HG02885 (cell line): ENCODE results near the gene MBLAC2.

Experiments used
- ATAC-seq: cut with Tn5 transposase; IDR thresholded peaks from one replicate; pipeline ENCODE4 v1.9.1; 2021; ENCODE audit warnings: mild to moderate bottlenecking; ENCODE audit not compliant: unreplicated experiment, poor library complexity

MBLAC2 gene

DNA sequence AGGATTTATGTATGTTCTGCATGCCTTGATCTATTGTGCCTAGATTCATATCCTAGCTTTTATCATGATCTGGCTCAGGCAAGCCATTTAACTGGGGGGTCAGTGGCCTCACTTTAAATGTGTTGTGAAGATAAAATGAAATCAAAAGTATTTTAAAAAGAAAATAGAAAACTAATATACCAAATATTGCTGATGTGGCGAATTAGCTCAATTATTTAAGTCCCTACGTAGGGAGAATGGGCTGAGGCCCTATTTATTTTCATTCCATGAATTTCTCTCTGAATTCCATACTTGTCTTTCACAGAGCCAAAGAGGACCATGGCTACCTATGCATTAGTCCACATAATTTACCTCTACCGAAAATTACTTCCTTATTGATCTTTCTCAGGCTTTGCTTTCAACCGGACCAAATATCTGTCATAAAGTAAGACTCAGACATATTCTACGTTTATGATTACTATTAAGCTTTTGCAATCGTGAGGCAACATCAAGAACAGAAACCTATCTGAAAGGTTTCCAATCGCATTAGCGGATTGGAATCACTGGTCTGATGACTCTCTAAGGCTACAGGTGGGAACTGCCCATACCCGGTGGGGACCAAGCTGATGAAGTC lies 1.7 kb downstream of the MBLAC2 start:
- peak; percentile 9 for ATAC-seq

DNA sequence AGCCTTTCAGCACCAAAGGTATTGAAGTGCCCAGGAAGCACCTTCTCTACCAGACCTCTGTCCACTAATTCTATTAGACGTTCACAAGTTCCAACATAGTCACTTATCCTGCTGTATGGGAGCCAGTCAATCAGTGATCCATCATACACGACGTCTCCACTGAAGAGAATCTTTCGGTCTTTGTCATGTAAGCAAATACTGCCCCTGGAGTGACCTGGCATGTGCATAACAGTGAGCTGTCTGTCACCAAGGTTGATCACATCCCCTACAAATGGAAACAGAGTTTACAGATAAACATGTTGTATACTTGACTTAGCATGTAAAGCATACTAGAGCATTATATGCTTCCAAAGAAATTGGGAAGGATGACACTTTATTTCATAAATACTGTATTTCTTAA lies 13.3 kb downstream of the MBLAC2 start:
- no peak for ATAC-seq

DNA sequence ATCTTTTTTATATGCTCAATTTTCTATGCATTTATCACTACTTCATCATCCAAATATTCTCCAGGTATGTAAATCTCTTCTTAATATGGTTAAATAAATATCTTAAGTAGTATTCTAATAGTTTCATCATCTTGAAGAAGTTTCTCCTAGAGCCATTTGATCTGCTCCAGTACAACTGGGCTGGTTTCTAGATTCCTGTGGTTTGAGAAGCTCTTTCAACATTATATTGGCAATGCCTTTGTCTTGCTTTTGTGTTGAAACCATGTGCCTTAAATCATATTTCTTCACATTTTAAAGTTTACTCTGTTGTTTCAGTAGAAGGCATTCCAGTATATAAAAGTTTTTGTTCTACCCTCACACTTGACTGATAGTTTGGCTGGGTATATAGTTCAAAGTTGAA lies 27.6 kb downstream of the MBLAC2 start:
- ATAC-seq, result no peak

DNA sequence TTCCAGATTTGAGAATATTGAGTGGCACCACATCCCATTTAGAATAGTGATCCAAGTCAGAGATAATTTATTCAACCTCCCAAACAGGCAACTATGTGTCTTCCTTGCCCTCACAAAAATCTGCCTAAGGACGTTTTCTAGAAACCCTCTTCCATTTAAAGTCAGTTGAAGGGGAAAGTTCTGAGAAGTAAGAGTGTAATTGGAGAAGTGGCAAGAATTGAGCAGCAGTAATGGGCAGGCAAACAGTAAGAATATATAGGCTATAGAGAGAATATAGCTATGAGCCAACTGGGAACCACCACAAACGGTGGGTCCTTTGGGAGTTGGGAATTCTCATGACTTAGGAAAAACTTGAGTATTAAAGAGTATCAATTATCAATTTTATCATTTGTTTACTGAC lies 33.9 kb downstream of the MBLAC2 start:
- no peak for ATAC-seq

DNA sequence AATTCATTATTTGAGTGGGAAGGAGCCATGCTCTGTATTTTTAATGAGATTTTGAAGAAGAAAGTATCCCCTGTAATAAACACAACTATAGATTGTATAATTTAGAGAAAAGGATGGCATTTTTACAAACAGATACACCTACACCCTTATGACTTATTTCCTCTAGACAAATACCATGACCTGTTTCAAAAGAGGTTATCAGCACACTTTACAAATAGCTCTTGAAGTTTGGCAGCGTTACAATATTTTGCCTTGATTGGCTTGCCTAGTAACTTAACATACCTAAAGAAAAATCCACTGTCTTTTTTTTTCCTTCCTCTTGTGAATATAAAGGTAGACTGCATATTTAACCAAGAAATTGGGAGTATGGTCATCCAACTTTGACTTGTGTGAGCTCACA lies 36.5 kb downstream of the MBLAC2 start:
- no peak for ATAC-seq

DNA sequence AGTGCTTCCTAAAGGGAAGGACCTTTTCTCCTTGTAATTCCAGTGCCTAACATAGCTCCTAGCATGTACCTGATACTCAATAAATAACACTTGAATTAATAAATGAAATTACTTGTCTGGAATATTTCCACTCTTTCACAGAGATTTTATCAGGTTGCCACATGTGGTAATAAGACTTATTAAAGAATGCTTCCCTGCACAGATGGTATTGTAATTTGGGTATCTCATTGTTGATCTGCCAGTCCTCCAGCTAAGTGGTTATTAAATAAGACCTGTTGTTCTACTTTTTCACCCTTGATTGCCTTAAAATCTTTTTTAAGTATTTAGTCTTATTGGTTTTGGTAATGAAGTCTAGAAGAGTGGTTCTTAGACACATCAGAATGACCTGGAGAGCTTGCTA lies 36.9 kb downstream of the MBLAC2 start:
- no peak for ATAC-seq

DNA sequence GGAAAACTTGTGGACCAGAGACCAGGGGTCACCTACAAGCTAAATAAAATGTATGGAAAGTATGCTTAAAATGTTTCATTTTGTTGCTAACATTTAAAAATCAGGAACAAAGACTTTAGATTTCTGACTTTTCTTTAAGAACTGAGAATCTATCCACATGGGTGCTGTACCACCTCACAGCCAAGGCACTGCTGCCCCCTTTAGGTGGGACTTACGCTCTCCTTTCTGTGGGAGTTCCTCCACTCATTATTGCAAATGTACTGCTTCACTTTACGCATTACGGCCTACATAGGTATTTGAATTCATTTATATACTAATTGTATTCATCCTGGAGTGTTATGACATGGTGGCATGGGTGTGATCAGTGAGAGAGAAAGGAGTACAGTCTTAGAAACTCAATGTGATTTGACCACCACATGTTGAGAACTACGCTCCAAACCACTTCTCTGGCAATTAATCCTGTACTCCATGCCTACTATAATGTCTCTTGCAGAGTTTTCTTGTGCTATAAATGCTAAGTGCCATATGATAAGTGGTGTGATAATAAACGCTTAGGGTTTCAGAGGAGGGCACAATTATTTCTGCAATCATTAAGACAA lies 40.4 kb downstream of the MBLAC2 start:
- peak; percentile 71 for ATAC-seq

DNA sequence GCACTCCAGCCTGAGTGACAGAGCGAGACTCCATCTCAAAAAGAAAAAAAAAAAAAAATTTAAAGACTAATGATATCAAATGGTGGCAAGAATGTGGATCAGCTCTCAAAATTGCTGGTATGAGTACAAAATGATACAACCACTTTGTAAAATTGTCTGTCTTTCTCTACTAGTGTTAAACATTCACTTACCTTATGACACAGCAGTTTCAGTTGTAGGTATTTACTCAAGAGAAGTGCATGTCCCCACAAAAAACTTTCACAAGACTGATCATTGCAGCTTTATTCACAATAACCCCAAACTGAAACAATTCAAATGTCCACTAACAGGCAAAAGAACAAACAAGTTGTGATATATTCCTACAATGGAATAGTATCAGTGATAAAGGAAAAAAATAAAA lies 50.3 kb downstream of the MBLAC2 start:
- ATAC-seq, result peak; percentile 68

DNA sequence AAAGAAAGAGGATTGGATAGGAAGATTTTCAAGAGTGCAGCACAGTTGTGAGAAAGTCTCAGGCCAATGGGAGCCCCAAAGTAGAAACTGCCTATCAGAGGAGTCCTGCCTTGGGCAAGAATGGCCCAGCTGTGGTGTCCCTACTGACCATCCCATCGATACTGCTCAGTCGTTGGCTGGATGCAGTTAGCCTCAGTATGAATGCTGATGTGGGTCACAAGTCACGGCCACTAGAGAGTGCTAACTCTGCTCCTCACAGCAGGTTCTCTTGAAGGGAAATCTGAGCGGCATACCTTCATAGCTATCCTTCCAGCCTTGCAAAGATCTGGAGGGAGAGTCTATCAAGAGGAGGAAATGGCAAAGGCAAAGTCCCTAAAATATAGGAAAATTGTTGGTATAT lies 53.4 kb downstream of the MBLAC2 start:
- ATAC-seq, result no peak

DNA sequence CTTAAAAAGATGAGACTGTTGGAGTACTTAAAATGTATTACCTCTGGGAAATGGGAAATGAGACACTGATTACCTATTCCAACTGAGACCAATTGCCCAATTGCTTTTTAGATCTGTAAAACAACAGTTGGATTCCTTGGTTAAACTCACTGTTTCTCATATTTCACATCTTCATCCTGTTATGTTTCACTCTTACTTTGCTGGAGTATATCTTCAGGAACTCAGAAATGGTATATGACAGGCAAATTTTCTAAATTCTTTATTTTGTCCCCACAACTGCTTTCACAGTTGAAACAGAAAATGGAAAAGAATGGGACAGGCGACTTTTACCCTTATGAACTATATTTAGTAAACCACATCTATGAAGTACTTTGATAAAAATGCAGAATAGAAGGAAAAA lies 56.4 kb downstream of the MBLAC2 start:
- no peak for ATAC-seq

DNA sequence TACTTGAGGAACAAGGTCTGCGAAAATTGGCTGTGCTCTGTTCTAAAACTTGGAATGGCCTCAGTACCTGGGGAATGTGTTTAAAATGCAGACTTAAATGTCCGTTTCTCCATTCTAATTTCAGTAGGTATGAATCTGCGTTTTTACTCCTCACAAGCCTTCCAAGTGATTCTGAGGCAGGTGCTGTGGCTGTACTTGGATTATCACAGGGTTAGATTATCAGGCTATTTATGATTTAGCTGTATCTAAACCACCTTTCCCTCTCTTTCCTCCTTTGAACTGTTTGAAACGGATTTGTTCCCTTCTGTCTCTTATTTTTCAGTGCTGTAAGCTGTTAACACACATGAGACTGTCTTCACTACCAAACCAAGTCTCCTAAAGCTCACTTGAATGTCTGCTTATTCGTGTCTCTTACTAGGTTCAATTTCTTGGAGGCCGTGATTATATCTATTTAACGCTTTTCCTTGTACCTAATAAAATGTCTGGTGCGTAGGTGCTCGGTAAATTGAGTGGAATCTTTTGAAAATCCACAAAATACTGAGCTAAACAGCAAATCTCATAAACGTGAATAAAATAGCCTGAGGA lies 64.3 kb downstream of the MBLAC2 start:
- ATAC-seq, result no peak

DNA sequence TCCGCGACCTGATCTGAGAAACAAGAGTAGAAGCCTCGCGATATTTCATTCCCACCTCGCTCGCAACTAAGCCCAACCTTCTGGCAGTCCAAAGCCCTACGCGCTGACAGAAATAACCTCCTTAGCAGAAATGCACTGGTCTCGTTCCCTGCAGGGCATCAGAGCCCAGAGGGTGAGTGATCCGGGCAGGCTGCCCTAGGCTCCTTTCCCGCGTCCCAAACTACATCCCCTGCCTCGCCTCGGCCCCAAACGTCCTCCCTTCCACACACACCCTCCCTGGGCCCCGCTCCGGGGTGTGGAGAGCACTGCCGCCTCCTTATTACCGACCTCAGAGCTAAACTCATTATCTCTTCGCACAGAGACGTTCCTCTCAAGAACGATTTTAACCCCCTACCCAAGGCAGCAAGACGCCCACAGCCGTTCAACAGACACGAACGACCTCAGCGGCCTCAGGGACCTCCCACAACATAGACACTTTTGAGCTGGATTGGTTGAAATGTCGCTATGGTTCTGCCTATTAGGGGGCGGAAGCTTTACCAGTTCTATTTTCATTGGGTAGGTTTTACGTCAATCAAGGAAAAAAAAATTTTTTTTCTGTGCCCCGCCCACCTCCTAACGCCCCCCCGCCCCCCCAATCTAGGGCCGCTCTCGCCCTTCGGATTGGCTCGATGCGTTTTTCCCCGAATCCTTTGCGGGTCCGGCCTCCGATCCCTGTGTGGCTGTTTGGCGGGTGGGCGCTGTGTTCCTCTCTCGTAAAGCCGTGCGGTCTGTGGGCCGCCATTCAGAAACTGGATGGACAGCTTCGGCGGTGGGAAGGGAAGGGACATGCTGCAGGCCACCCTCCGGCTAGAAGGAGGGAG lies 65.0 kb downstream of the MBLAC2 start, which contains the start of gene CETN3:
Gene CETN3 (minus strand): TSS at position 439 of the 860 bp plus-strand sequence. CDS start 95 bp downstream, at position 344.
- ATAC-seq, result peak; percentile 90

DNA sequence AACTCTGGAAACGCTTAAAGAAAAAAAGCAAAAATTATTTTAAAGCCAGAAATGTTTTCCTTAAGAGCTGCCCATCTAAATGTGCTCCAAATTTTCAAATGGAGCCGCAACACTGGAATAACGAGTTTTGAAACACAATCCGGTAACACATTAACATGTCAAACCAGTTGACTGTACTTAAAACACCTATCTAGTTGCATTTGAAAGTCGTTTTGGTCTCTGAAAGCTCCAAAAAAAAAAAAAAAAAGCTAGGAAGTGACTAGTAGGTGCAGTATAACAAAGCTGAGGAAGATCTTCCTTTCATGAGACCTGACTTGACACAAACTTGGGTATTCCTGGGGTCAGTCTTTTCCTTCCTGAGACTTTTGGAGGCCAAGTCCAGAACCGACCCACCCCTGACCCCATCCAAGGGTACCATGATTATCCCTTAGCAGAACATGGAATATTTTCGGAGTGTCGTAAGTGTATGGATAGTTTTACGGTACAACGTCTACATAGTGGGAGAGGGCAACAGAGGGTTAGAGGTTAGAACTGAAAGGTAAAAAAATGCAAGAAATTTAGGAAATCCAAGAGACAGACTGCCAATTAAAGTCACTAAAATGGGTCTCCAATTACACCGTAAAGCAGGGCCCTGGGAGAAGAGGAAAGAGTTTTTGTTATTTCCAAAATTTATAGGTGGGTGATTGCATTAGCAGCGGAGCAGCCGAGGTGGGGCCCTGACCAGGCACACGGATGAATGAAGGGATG lies 65.8 kb downstream of the MBLAC2 start:
- peak; percentile 3 for ATAC-seq
